GM18951 (cell line): Measurements from ENCODE around the gene UBE2O.

Experiments
- POLR2A ChIP-seq: IDR thresholded peaks from 4 replicates; pipeline ENCODE4 v1.6.1; 2011; ENCODE audit warnings: mild to moderate bottlenecking; ENCODE audit not compliant: insufficient read length, insufficient read depth; ENCODE audit errors: extremely low read depth
- in situ Hi-C: fragments of 300-500 bp; cut with MboI; formaldehyde crosslinking; loops from one replicate; pipeline ENCODE4 v1.12.0; 2022; ENCODE audit warnings: low sequenced_read_pairs, mixed read lengths, inconsistent platforms; ENCODE audit not compliant: unreplicated experiment

The UBE2O gene

DNA sequence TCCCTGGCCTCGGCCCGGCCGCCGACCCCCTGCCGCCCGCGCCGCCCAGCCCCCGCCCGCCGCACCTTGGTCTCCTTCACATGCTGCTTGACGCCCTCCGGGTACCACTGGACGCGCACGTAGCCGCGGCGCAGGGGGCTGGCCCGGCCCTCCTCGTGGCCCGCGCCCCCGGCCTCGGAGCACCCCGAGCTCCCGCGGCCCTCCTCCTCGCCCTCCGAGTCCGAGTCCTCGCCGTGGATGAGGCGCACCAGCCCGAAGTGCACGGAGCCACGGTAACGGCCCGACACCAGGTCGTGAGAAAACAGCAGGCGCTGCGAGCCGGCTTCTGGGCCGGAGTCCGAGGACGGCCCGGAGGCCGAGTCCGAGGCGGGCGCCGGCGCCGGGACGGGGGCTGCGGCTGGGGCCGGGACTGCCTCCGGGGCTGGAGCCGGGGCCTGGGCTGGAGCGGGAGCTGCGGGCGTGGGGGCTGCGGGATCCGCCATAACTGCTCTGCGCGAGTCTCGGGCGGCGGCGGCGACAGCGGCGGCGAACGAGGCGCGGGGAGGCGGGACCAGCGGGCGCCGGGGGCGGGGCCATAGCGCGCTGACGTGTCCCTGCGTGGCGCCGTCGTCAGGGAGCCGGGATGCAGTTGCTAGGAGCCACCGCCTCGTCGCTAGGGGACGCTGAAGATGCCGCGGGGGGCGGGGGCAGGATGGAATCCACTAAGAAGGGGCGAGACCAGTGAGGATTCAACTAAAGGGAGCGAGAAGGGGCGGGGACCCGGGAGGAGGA lies at the start of gene UBE2O:
Gene UBE2O, minus strand, starts transcription at position 493 of the 771 bp plus-strand sequence. Its CDS starts 11 bp downstream, at position 482.
- in situ Hi-C loops, result no loop called here

DNA sequence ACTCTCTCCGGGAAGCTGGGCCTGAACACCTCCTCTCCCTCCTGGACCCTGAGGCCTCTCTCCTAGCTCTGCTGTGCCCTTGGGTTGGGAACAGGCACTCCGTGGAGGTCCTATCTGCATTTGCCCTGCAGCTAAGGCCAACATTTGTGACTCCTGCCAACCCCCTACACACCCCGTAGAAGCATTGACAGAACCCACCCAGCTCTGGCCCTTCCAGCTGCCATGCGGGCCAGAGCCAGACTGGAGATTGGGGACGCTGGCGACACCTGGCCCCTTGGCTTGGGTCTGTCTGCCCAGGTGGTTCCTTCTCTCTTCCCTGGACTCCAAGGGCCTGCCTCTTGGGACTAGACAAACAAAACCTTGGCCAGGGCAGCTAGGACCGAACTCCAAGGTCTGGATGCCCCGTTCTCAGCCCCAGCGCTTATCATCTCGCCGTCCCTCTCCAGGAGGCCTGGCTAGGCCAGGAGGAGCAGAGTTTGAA lies 48.9 kb upstream of the UBE2O start:
- in situ Hi-C loops, result no loop called here

More for the DNA sequence above, at the start of gene UBE2O:
- TF ChIP-seq POLR2A, result peak; percentile 83

GRCh38 chr17:76501018-76501826 lies 48.3 kb upstream of the UBE2O start, which contains the start of gene RHBDF2:
Gene RHBDF2, minus strand, starts transcription at chr17:76501423. Its CDS starts 19,899 bp downstream, at chr17:76481524.
- in situ Hi-C loops, result no loop called here
- peak; percentile 97 for TF ChIP-seq POLR2A

More for the DNA sequence above, 48.9 kb upstream of the UBE2O start:
- TF ChIP-seq POLR2A, result no peak

DNA sequence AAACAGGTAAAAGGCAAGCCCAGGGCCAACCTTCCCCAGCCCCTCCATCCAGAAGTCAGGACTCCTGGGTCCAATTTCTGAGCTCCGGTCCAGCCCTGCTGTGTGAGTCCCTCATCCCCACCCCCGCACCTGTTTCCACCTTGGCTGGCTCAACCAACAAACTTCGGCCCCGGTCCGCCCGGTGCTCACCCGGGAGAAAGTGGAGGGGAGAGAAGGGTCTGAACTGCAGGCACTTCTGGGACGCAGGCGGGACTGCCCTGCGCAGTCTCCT lies 47.7 kb upstream of the UBE2O start:
- in situ Hi-C loops, result no loop called here

GRCh38 chr17:76500074-76500746 lies 47.3 kb upstream of the UBE2O start:
- in situ Hi-C loops, result no loop called here
- no peak for TF ChIP-seq POLR2A

More for the DNA sequence above, 47.7 kb upstream of the UBE2O start:
- no peak for TF ChIP-seq POLR2A

- in situ Hi-C loops, result no loop called here
- no peak for TF ChIP-seq POLR2A
These were observed 46.3 kb upstream of the UBE2O start for GRCh38 chr17:76499267-76499667.

DNA sequence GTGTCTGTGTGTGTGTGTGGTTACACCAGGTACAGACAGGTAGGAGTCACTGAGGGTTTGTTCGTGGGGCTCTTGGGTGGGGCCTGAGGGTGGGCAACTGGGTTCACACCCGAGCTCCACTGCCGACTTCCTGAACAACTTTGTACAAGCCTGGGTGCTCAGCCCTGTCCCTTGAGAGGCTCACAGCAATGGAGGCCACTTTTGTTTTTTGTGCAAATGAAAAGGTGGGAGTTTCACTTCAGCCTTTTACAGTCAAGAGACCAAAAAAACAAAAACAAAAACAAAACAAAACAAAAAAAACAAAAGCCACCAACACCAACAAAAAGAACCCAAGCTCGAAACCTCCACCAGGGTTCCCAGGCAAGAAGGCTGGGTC lies 45.9 kb upstream of the UBE2O start:
- in situ Hi-C loops, result no loop called here
- no peak for TF ChIP-seq POLR2A

DNA sequence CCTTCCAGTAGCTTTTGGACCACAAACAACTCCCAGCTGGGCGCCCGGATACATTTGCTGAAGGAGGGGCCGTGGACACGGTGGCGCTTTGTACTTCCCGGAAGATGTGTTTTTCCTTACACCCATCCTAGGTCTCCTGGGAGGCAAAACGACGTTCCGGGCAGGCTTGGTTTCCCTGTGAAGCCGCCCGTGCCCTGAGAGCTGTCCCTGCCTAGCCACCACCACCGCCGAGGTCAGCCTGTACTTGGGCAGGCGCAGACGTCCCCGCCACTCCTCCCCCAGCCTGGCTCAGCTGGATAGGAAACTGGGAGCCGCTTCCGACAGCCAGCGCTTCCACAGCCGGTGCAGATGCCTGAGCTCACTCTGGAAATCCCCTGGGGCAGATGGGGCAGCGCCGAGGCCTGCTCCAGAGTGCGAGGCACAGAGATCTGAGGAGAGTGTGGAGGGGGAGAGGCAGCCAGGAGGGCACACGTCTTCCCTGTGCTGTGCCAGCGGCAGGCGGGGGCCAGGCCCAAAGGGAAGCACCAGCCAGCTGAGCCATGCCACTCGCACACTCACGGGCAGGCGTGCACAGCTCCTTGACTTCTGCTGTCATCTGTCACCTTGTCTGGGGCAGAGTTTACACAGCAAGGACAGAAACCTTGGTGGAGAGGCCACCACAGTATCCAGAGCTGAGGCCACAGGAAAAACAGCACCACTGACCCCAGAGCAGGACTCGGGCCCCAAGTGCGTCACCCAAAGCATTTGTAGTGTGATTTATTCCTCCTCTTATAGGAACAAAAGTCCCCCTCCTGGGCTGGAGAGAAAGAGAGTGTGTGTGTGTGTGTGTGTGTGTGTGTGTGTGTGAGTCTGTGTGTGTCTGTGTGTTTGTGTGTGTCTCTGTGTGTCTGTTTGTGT lies 45.3 kb upstream of the UBE2O start:
- in situ Hi-C loops, result no loop called here
- TF ChIP-seq POLR2A, result peak; percentile 27

- TF ChIP-seq POLR2A, result no peak
- in situ Hi-C loops, result no loop called here
These were observed 44.7 kb upstream of the UBE2O start for GRCh38 chr17:76497699-76497978.

GRCh38 chr17:76496464-76496863 lies 43.5 kb upstream of the UBE2O start:
- TF ChIP-seq POLR2A, result no peak
- in situ Hi-C loops, result no loop called here

- in situ Hi-C loops, result no loop called here
- TF ChIP-seq POLR2A, result no peak
These were observed 42.9 kb upstream of the UBE2O start for GRCh38 chr17:76495663-76496400.
